Gastroesophageal sphincter (tissue), 4 donors: ENCODE results near the gene SELENBP1. TPM values are rescaled to one million over a fixed set of nuclear protein-coding genes. Genes with fewer than 3 reads are reported as not detected.
"Not testable (repeated sequence)": the region's sequence is repeated elsewhere in the genome, so short reads cannot be mapped to it uniquely, and the experiment has no call there.

Experiments used
- ATAC-seq: fragments of 150-250 bp; one replicate; pipeline ENCODE4 v1.9.1; 2016; ENCODE audit warnings: mild to moderate bottlenecking, moderate library complexity
- H3K27ac ChIP-seq, 4 donors: fragments of 200-600 bp; sonication (generic) in 3 of 4; 1 replicate in 3 of 4; 2 replicates in 1 of 4; pipeline ENCODE4 v1.5.1; 2016 to 2019
- H3K27me3 ChIP-seq: fragments of 200-600 bp; sonication (generic); one replicate; pipeline ENCODE4 v1.5.1; 2019
- H3K36me3 ChIP-seq, 2 donors: fragments of 200-600 bp; sonication (generic); one replicate each; pipeline ENCODE4 v1.5.1; 2019; ENCODE audit warnings: control low read depth in 1 of 2
- H3K4me1 ChIP-seq, 3 donors: fragments of 200-600 bp; sonication (generic); 1 replicate in 2 of 3; 2 replicates in 1 of 3; pipeline ENCODE4 v1.5.1; 2016 to 2019; ENCODE audit warnings: control low read depth in 2 of 3
- H3K4me3 ChIP-seq, 2 donors: fragments of 200-600 bp; sonication (generic); one replicate each; pipeline ENCODE4 v1.5.1; 2019; ENCODE audit warnings: mild to moderate bottlenecking in 1 of 2, moderate library complexity in 1 of 2
- H3K9me3 ChIP-seq, 3 donors: fragments of 200-600 bp; sonication (generic); one replicate each; pipeline ENCODE4 v1.5.1; 2017 to 2019; ENCODE audit warnings: control low read depth in 2 of 3
- CTCF ChIP-seq, 4 experiments: fragments of 200-600 bp in 2 of 4; fragments of 450-650 bp in 2 of 4; sonication (generic) in 1 of 4; IDR thresholded peaks; one replicate each; pipeline ENCODE4 v1.5.1; 2017 to 2019; ENCODE audit warnings: antibody characterized with exemption in 4 of 4, mild to moderate bottlenecking in 2 of 4, moderate library complexity in 2 of 4
- EP300 ChIP-seq: sonication (generic); formaldehyde crosslinking; IDR thresholded peaks from one replicate; pipeline ENCODE4 v1.6.1; 2017; ENCODE audit warnings: antibody characterized with exemption, mild to moderate bottlenecking
- POLR2A ChIP-seq, 2 donors: fragments of 450-650 bp; IDR thresholded peaks; one replicate each; pipeline ENCODE4 v1.6.1; 2017; ENCODE audit warnings: antibody characterized with exemption in 2 of 2, mild to moderate bottlenecking in 2 of 2, moderate library complexity in 1 of 2
- POLR2AphosphoS5 ChIP-seq: sonication (generic); formaldehyde crosslinking; IDR thresholded peaks from one replicate; pipeline ENCODE4 v1.6.1; 2017; ENCODE audit warnings: antibody characterized with exemption
- WGBS, 2 donors: methylation state at CpG; one replicate each; pipeline ENCODE4 v1.1.5; 2018; ENCODE audit warnings: low coverage in 1 of 2; 5-methylcytosine and 5-hydroxymethylcytosine counted together
- total RNA-seq, 4 donors: library from RNA; depleted of rRNA; stranded (reverse); fragments of >200 nt; gene quantifications; one replicate each; pipeline ENCODE4 v1.1.0, GENCODE V29; 2016

SELENBP1 gene
- total RNA-seq, 4 donors from 2014 or later, result 52.8 to 251 (median 109) TPM

DNA sequence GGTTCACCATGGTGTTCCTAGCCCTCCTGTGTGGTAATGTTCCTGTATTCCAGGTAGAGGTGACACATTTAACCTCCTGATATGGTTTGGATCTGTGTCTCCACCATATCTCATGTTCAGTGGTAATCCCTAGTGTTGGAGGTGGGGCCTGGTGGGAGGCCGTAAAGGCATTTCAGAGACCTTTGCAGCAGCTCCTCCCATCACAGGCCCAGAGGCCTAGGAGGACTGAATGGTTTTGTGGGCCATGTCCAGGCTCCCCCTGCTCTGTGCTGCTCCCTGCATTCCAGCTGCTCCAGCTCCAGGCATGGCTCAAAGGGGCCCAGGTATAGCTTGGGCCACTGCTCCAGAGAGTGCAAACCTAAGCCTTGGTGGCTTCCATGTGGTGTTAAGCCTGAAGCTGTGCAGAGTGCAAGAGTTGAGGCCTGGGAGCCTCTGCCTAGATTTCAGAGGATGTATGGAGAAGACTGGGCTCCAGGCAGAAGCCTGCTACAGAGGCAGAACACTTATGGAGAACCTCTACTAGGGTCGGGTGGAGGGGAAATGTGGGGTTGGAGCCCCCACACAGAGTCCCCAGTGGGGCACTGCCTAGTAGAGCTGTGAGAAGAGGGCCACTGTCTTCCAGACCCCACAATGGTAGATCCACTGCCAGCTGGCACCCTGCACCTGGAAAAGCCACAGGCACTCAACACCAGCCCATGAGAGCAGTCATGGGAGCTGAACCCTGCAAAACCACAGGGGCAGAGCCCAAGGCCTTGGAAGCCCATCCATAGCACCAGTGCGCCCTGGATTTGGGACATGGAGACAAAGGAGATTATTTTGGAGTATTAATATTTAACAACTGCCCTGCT is 10.0 kb downstream of the SELENBP1 start:
- no peak overlapping the region for H3K4me3 ChIP-seq
- H3K27me3 ChIP-seq, result no peaks in the 10 kb centered on the region
- peaks cover 0 to 3% (median 0%) of the 10 kb centered on the region in 3 donors for H3K4me1 ChIP-seq
- ATAC-seq, result no peak
- TF ChIP-seq POLR2A (IDR thresholded peaks at IDR 0.05), result no peak
- TF ChIP-seq EP300, result no peak
- no peak for TF ChIP-seq CTCF (IDR thresholded peaks at IDR 0.05)
- TF ChIP-seq POLR2AphosphoS5, result no peak
- H3K36me3 ChIP-seq, result peaks cover 0 to 53% of the 10 kb centered on the region in 2 donors
- no peak overlapping the region for H3K27ac ChIP-seq
- 100% methylated on average over 1 of the region's 3 CpGs for WGBS, 2 donors
- peaks cover 0 to 4% (median 0%) of the 10 kb centered on the region in 3 donors for H3K9me3 ChIP-seq

GRCh38 chr1:151361883-151362282 is 10.6 kb downstream of the SELENBP1 start:
- no peak overlapping the region for H3K27ac ChIP-seq
- no peaks in the 10 kb centered on the region for H3K27me3 ChIP-seq
- peaks cover 0 to 47% of the 10 kb centered on the region in 2 donors for H3K36me3 ChIP-seq
- TF ChIP-seq POLR2A (IDR thresholded peaks at IDR 0.05) (no peak), CTCF (IDR thresholded peaks at IDR 0.05) (no peak), EP300 (no peak)
- H3K4me3 ChIP-seq, result no peak overlapping the region
- H3K9me3 ChIP-seq, result peaks cover 0 to 4% (median 0%) of the 10 kb centered on the region in 3 donors
- no peaks in the 10 kb centered on the region for H3K4me1 ChIP-seq
- ATAC-seq, result no peak

DNA sequence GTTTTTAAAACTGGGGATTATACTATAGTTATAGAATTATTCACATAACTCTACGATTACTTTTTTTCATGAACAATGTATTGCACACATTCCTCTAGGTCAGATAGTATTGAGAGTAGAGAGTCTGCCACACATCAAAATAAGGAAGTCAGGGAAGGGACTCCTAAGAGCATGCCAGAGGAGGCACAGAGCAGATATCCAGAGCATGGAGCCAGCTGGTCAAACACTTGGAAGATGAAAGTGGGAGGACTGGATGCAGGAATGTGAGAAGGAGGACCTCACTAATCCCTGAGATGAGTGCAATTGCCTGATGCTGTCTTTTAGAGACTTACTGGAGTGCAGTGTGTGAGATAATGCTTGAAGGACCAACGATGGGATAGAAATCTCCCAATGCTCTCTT is 15.8 kb downstream of the SELENBP1 start:
- no peaks in the 10 kb centered on the region for H3K27me3 ChIP-seq
- H3K4me1 ChIP-seq, result no peaks in the 10 kb centered on the region
- no peaks in the 10 kb centered on the region for H3K36me3 ChIP-seq
- no peak overlapping the region for H3K4me3 ChIP-seq
- WGBS, 2 donors, result 38 to 50% methylated on average over 2 of the region's 2 CpGs
- no peak for TF ChIP-seq EP300
- TF ChIP-seq POLR2AphosphoS5, result no peak
- H3K9me3 ChIP-seq, result no peaks in the 10 kb centered on the region
- no peak for ATAC-seq
- H3K27ac ChIP-seq, result no peak overlapping the region

- WGBS, 2 donors, result 94% methylated on average over 4 to 6 of the region's 6 CpGs
- no peak for TF ChIP-seq POLR2A (IDR thresholded peaks at IDR 0.05)
- no peak for TF ChIP-seq EP300
- no peak for TF ChIP-seq CTCF (IDR thresholded peaks at IDR 0.05)
- TF ChIP-seq POLR2AphosphoS5, result no peak
- Histone ChIP-seq H3K36me3 (no peaks in the 10 kb centered on the region), H3K4me3 (no peak overlapping the region), H3K4me1 (peaks cover 0 to 8% (median 0%) of the 10 kb centered on the region in 3 donors), H3K27ac (no peak overlapping the region), H3K9me3 (no peaks in the 10 kb centered on the region), H3K27me3 (no peaks in the 10 kb centered on the region)
- ATAC-seq, result no peak
Observed at GRCh38 chr1:151352021-151352718, 20.3 kb downstream of the SELENBP1 start.

- WGBS, 2 donors, result 88 to 92% methylated on average over 6 to 9 of the region's 9 CpGs
- ATAC-seq, H3K4me3 ChIP-seq: not testable (repeated sequence)
Observed at GRCh38 chr1:151350323-151350722, 22.2 kb downstream of the SELENBP1 start.

More at GRCh38 chr1:151350323-151350722, 22.2 kb downstream of the SELENBP1 start:
- not testable (repeated sequence) for H3K27me3 ChIP-seq, H3K27ac ChIP-seq, H3K9me3 ChIP-seq, H3K36me3 ChIP-seq
- peaks cover 8 to 22% (median 11%) of the 10 kb centered on the region in 3 donors for H3K4me1 ChIP-seq
